Hindlimb muscle (tissue), 1 donor: Measurements from ENCODE around the gene PID1. TPM values are rescaled to one million over a fixed set of nuclear protein-coding genes. Genes with fewer than 3 reads are reported as not detected.

Experiments used
- DNase-seq: peaks from one replicate; pipeline ENCODE4 v3.0.0-alpha.2; 2013
- polyA plus RNA-seq: library from polyadenylated mRNA; unstranded; fragments of 120-200 nt; gene quantifications from one replicate; pipeline ENCODE4 v1.2.1, GENCODE V29; 2013; ENCODE audit not compliant: insufficient read length

Gene PID1
- polyA plus RNA-seq, 1 donor = 16.6 TPM

DNA sequence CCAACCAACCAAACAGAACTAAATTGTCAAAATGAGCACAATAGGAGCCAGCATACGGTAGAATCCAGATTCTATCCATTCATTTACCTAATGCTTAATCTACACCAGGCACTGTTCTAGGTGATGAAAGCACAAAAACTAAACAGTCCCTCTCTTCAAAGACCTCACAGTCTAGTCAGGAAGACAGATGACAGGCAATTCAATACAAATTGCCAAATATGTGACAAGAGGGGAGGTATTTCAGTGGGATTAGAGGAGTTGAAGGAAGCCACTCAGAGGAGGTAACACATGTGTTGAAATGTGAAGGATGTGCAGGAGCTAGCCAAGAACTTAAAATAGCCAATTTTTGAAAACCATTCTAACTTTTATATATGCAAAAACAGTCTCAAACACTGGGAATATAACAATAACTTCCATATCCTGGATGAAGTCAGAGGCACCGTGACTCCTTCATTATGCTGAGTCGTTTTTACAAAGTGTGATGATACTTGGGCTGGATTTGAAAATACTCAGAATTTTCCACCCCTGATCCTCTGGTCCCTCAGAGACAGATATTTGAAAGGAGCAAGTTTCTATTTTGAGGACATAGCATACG is 204.9 kb downstream of the PID1 start:
- peak; percentile 34 for DNase-seq

DNA sequence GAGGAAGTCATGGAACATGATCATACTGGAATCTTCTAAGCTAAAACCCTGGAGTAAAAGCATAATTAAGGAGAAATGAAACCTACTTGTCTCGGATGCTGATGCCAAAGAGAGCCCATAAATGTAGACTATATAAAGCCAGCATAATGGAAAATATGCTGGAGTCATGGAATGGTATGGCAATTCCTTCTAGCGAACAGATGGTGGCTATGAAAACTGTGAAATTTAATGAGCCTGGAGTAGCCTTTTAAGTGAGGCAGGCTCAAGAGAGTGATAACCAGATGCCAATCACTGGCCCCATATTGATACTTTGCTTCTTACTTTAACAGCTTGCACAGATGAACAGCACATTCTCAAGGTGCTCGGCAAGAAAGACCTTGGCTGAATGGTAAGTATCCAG is 206.3 kb downstream of the PID1 start:
- no peak for DNase-seq

DNA sequence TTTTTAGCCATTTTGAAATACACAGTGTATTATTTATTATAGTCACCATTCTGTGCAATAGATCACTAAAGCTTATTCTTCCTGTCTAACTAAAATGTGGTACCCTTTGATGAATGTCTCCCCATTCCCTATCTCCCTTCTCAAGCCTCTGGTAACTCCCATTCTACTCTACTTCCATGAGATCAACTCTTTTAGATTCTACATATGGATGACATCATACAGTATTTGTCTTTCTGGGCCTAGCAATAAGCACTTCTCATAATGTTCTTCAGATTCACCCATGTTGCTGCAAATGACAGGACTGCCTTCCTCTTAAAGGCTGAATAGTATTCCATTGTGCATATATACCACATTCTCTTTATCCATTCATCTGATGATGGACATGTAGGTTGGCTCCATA is 210.9 kb downstream of the PID1 start:
- no peak for DNase-seq

DNA sequence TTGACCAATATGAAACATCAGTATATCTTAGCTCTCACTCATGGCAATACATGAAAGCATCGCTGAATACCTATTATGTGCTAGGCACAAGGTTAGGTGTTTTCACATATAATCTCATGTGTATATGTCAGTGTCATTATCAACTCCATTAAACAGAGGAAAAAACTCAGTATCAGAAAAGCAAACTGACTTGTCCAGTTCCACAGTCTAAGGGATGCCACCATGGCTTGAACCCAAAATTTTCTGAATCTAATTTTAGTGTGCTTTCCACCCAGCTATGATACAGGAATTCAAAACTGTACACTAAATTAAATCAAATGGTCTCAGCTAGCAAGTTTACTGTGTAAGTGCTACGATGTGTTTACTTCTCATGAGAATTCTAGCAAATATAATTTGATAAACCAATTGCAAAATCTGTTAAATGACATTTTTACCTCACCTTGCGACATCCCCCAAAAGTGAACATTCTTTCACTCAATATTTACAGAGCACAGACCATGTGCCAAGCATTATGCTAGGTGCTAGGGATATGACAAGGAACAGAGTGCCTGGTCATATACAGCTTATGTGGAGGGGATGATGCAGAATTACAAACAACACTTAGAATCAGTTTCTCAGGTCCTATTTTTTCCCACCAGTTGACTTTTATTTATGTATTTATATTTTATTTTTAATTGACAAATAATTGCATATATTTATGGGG is 211.6 kb downstream of the PID1 start:
- DNase-seq = no peak

- no peak for DNase-seq
Observed at GRCh38 chr2:229057976-229058553, 213.0 kb downstream of the PID1 start.

GRCh38 chr2:229054311-229054710 is 216.8 kb downstream of the PID1 start:
- DNase-seq = no peak

DNA sequence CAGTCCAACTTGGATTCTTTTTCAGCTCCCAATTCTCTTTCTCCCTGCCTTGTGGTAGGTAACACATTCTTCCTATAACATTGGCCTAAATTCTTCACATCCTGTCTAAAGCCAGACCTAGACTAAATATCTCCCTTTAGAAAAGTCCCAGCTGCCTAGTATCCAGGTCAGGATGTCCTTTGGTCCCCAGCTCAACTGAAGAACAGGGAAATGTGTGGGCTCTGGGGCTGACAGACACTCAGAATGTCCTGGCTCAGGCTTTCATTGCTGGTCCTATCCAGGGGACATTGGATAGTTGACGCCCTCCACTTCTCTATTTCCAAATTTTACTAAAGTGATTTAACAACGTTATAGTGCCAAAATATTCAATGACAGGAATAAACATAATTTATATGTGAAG is 219.3 kb downstream of the PID1 start:
- no peak for DNase-seq

GRCh38 chr2:229050133-229050532 is 221.0 kb downstream of the PID1 start:
- DNase-seq = no peak

- no peak for DNase-seq
Observed at GRCh38 chr2:229048134-229048533, 223.0 kb downstream of the PID1 start.

DNA sequence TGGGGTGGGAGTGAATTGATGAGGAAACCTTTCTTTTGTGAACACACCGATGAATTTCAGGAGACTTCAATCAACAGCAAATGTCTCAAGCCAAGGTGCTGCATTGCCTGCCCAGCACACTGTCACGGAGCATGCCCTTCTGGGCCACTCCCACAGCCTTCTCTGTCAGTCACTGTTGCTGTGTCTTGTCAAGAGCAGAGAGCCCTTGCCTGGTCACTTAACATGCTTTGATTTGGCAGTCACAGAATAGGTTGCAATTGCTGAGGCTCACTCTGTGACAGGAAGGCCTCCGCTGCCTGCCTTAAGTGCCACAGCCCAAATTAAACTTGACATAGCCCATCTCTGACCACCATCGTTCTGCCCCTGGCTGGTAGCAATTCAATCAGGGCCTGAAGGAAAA is 225.4 kb downstream of the PID1 start:
- DNase-seq = no peak

- DNase-seq = no peak
Observed at GRCh38 chr2:229044581-229044980, 226.5 kb downstream of the PID1 start.

DNA sequence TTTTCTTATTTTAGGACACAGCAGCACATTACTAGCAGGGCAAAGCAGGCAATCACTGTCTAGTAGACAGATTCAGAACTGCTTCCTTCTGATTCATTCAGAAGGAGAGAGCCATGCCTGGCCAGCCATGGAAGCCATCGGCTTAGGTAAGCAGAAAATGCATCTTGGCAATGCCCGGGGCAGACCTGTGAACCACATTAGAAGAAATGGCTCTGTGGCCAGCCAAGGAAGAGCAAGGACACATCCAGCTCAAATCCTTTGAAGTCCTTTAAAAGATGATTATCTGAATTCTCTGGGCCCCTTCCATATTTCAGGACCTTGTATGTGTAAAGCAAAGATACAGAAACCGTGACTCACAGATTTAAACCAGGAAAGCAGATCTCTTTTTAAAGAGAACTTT is 227.4 kb downstream of the PID1 start:
- DNase-seq = no peak

DNA sequence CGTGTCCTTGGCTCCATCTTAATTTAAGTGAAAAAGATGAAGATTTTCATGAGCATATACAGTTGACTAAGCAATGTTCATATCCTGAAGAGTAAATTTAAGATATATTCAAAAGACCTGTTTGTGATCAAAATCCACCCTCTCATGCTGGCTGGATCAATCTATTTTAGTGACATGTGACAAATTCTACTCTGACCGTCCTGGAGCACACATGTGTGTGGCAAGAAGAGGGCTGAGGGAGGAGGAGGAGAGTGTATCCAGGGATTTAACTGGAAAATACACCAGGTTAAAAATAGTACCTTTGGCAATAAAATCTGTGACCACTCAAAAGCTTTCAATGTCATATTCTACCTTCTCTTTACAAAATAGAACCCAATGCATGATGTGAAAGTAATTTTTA is 228.7 kb downstream of the PID1 start:
- DNase-seq = no peak

DNA sequence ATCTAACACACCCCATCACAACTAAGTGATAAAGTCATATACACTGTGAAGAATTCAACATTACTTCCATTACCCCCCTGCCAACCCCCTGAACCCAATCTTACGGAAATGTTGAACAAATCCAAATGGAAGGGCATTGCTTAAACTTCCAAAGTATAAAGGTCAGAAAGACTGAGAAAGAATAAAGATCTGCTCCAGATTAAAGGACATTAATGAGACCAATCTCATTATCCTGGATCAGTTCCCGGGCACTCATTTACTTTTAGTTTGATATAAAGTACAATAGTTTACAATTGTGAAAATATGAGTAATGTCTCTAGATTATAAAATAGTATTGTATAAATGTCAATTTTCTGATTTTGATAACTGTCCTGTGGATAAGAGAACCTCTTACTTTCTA is 229.4 kb downstream of the PID1 start:
- DNase-seq = no peak

DNA sequence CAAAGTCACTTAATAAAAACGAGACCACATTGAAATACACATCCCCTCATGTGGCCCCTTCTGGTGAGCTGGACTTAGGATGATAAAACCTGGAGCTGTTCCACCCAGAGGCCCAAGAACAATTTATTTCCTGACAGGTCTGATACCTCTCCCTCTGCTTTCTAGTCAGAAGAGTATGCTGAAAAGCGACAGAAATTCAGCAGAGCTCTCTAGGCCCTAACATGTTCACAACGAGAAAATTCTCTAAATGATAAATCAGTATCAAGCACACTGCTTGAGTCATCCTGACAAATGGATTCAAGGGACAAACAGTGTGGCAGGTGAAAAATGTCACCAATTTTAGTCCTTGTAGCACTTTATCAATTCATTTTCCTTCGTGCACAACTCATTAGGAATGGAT is 233.5 kb downstream of the PID1 start:
- no peak for DNase-seq

GRCh38 chr2:229033816-229034215 is 237.3 kb downstream of the PID1 start:
- no peak for DNase-seq

GRCh38 chr2:229032608-229033234 is 238.4 kb downstream of the PID1 start:
- DNase-seq = no peak

GRCh38 chr2:229027353-229028105 is 243.6 kb downstream of the PID1 start:
- DNase-seq = no peak

GRCh38 chr2:229025653-229026052 is 245.4 kb downstream of the PID1 start:
- no peak for DNase-seq

- no peak for DNase-seq
Observed at GRCh38 chr2:229022652-229023051, 248.4 kb downstream of the PID1 start.

GRCh38 chr2:229022071-229022470 is 249.0 kb downstream of the PID1 start:
- no peak for DNase-seq

- DNase-seq = no peak
Observed at GRCh38 chr2:229009816-229010215, 261.3 kb downstream of the PID1 start.

GRCh38 chr2:229003256-229003655 is 267.8 kb downstream of the PID1 start:
- no peak for DNase-seq
